ENCODE measurements around the gene KNDC1.

KNDC1 gene

GRCh38 chr10:133194151-133194550 is 34.1 kb downstream of the KNDC1 start:
- DNase-seq (ENCODE audit: low read depth) = no peak
- H3K4me3 ChIP-seq (ENCODE audit: low read depth, low read length) = no peak overlapping the region
- TF ChIP-seq, protein P1, sequence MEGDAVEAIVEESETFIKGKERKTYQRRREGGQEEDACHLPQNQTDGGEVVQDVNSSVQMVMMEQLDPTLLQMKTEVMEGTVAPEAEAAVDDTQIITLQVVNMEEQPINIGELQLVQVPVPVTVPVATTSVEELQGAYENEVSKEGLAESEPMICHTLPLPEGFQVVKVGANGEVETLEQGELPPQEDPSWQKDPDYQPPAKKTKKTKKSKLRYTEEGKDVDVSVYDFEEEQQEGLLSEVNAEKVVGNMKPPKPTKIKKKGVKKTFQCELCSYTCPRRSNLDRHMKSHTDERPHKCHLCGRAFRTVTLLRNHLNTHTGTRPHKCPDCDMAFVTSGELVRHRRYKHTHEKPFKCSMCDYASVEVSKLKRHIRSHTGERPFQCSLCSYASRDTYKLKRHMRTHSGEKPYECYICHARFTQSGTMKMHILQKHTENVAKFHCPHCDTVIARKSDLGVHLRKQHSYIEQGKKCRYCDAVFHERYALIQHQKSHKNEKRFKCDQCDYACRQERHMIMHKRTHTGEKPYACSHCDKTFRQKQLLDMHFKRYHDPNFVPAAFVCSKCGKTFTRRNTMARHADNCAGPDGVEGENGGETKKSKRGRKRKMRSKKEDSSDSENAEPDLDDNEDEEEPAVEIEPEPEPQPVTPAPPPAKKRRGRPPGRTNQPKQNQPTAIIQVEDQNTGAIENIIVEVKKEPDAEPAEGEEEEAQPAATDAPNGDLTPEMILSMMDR (IDR thresholded peaks at IDR 0.05; ENCODE audit: low read depth, low read length, missing control alignments) = no peak

DNA sequence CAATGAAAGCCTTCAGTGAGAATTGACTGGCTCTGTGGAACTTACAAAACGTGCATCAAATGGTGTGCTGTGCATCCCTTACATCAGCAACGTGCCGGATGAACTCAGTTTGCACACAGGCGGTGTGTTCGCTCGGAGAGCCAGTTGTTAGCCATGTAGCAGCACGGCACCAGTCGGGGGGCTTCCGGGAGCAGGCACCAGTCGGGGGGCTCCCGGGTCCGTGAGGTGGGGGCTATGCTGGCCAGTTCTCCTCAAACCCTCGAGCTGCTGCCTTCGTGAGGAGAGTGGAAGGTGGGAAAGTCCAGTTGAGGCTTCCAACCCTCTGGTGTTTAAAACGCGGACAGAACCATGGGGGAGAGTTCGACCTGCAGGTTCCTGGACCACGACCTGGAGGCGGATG is 35.1 kb downstream of the KNDC1 start:
- TF ChIP-seq, protein P1 (IDR thresholded peaks at IDR 0.05; ENCODE audit: low read depth, low read length, missing control alignments) = no peak

DNA sequence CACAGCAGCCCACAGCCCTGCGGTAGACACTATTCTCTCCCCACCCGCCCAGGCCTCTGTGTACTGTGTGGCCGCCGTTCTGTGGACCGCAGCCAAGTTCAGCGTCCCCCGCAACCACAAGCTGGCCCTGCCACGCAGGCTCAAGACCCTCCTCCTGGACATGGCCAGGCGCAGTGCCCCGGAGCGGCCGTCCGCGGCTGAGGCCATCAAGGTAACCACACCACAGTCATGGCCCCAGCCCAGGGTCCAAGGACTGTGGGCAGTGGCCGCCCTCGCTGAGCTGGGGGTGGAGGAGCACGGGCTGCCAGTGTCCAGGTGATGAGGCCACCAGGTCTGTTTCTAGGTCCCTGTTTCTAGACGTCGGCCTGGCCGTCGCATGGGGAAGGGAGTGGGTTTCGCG is 35.6 kb downstream of the KNDC1 start:
- TF ChIP-seq, protein P1 (IDR thresholded peaks at IDR 0.05; ENCODE audit: low read depth, low read length, missing control alignments) = no peak
- DNase-seq (ENCODE audit: low read depth) = no peak
- no peak overlapping the region for H3K4me3 ChIP-seq (ENCODE audit: low read depth, low read length)

More for the DNA sequence above, 35.1 kb downstream of the KNDC1 start:
- no peak for DNase-seq (ENCODE audit: low read depth)
- H3K4me3 ChIP-seq (ENCODE audit: low read depth, low read length) = no peak overlapping the region

- TF ChIP-seq, protein P1 (IDR thresholded peaks at IDR 0.05; ENCODE audit: low read depth, low read length, missing control alignments) = no peak
- DNase-seq (ENCODE audit: low read depth) = no peak
- H3K4me3 ChIP-seq (ENCODE audit: low read depth, low read length) = no peak overlapping the region
Observed at GRCh38 chr10:133196221-133196915, 36.3 kb downstream of the KNDC1 start.

DNA sequence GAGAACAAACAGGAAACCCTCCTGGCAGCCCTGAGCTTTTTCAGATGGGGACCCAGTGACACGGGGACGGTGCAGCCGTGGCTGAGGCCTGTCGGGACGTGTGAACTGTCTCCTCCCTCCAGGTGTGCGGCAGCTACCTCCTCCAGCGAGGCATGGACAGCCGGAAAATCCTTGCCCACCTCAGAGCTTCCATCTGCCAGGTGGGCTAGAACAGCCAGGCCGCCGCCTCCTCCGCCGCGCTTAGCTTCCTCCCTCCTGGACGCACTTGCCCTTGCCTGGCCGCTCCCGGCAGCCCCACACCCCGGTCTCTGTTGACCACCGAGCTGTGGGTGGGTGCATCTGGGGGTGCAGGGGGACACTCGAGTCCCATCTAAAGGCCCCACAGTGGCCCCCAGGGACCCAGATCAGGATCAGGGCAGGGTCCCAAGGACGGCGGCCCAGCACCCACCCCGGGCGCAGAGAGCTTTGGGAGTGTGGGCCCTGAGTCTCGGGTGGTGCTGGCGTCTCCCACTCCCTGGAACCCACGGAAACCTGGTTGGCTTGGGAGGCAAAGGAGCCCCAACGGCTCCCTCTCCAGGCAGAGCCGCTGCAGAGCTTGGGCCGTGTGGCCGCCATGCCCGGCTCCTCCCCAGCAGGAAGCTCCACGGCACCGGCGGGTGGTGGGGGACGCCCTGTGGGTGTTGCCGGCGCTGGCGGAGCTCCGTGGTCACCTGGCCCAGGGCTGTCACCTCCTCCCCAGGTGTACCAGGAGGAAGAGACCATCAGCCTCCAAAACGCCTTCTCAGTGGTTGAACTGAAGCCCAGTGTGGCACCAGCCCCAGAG is 37.1 kb downstream of the KNDC1 start:
- no peak overlapping the region for H3K4me3 ChIP-seq (ENCODE audit: low read depth, low read length)
- DNase-seq (ENCODE audit: low read depth) = no peak
- TF ChIP-seq, protein P1 (IDR thresholded peaks at IDR 0.05; ENCODE audit: low read depth, low read length, missing control alignments) = no peak

DNA sequence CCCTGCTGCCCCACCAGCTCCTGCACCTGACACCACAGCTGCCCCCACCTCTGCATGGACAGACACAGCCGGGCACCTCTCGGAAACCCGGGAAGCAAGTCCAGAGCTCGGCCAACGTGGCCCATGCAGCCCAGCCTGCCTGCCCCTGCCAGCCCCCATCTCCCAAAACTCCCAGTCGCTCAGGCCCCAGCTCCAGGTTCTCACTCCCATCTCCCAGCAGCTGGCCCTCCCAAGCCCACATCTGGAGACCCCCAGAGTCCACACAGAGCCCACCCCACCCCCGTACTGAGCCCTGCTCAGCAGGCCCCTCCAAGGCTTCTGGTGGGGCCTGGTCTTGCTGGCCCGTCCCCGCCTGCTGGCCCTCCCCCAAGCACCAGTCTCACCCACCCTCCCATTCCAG is 37.8 kb downstream of the KNDC1 start:
- no peak for DNase-seq (ENCODE audit: low read depth)
- no peak overlapping the region for H3K4me3 ChIP-seq (ENCODE audit: low read depth, low read length)
- TF ChIP-seq, protein P1 (IDR thresholded peaks at IDR 0.05; ENCODE audit: low read depth, low read length, missing control alignments) = no peak
